Neural progenitor cell (in vitro differentiated cells): ENCODE data around the gene POM121L2. TPM values are rescaled to one million over a fixed set of nuclear protein-coding genes. Genes with fewer than 3 reads are reported as not detected.

Source experiments
- DNase-seq: peaks from one replicate; pipeline ENCODE4 v3.0.0-alpha.2; 2016; ENCODE audit warnings: low spot score
- H2AFZ ChIP-seq: fragments of 200-600 bp; sonication (generic); replicated peaks from 2 replicates; pipeline ENCODE4 v1.6.1; 2016; ENCODE audit warnings: antibody characterized with exemption
- H3F3A ChIP-seq: fragments of 200-600 bp; sonication (generic); 2 replicates; pipeline ENCODE4 v1.6.1; 2016; ENCODE audit warnings: antibody characterized with exemption, low read depth
- H3K27ac ChIP-seq: fragments of 200-600 bp; sonication (generic); 2 replicates; pipeline ENCODE4 v1.5.1; 2016; ENCODE audit warnings: mild to moderate bottlenecking
- H3K27me3 ChIP-seq: fragments of 200-600 bp; sonication (generic); 2 replicates; pipeline ENCODE4 v1.6.1; 2016; ENCODE audit warnings: mild to moderate bottlenecking, moderate library complexity
- H3K36me3 ChIP-seq: fragments of 200-600 bp; sonication (generic); 2 replicates; pipeline ENCODE4 v1.5.1; 2016
- H3K4me1 ChIP-seq: fragments of 200-600 bp; sonication (generic); 2 replicates; pipeline ENCODE4 v1.6.1; 2016; ENCODE audit warnings: mixed run types
- H3K4me2 ChIP-seq: fragments of 200-600 bp; sonication (generic); 2 replicates; pipeline ENCODE4 v1.6.1; 2016
- H3K4me3 ChIP-seq: fragments of 200-600 bp; sonication (generic); 2 replicates; pipeline ENCODE4 v1.5.1; 2016
- H3K79me2 ChIP-seq: fragments of 200-600 bp; sonication (generic); 2 replicates; pipeline ENCODE4 v1.6.1; 2016; ENCODE audit warnings: low read depth
- H3K9ac ChIP-seq: fragments of 200-600 bp; sonication (generic); 2 replicates; pipeline ENCODE4 v1.6.1; 2016
- H3K9me3 ChIP-seq: fragments of 200-600 bp; sonication (generic); 2 replicates; pipeline ENCODE4 v1.5.1; 2016; ENCODE audit warnings: low read depth
- H4K20me1 ChIP-seq: fragments of 200-600 bp; sonication (generic); 2 replicates; pipeline ENCODE4 v1.6.1; 2016; ENCODE audit warnings: low read depth
- H3K27ac Mint-ChIP-seq: 3 replicates; pipeline ENCODE4 v1.8.0; 2021; ENCODE audit warnings: mixed read lengths
- H3K27me3 Mint-ChIP-seq: 2 replicates; pipeline ENCODE4 v1.8.0; 2022; ENCODE audit warnings: low read depth, mild to moderate bottlenecking, inconsistent platforms, moderate library complexity, mixed read lengths; ENCODE audit not compliant: insufficient read depth
- H3K36me3 Mint-ChIP-seq: 3 replicates; pipeline ENCODE4 v1.8.0; 2021; ENCODE audit warnings: mixed read lengths
- H3K4me1 Mint-ChIP-seq: 3 replicates; pipeline ENCODE4 v1.8.0; 2021; ENCODE audit warnings: mixed read lengths
- H3K4me3 Mint-ChIP-seq: 3 replicates; pipeline ENCODE4 v1.8.0; 2021; ENCODE audit warnings: mild to moderate bottlenecking, moderate library complexity, mixed read lengths
- H3K9me3 Mint-ChIP-seq: 3 replicates; pipeline ENCODE4 v1.8.0; 2020; ENCODE audit warnings: mixed read lengths
- EZH2 ChIP-seq: fragments of 200-600 bp; sonication (generic); IDR thresholded peaks from 2 replicates; pipeline ENCODE4 v1.6.1; 2017; ENCODE audit warnings: antibody characterized with exemption, mild to moderate bottlenecking, moderate library complexity
- EZH2phosphoT487 ChIP-seq: fragments of 200-600 bp; sonication (generic); IDR thresholded peaks from 2 replicates; pipeline ENCODE4 v1.6.1; 2017; ENCODE audit warnings: antibody characterized with exemption
- total RNA-seq: library from RNA; depleted of rRNA; stranded (reverse); fragments of >200 nt; gene quantifications from 2 replicates; pipeline ENCODE4 v1.2.3, GENCODE V29; 2015; ENCODE audit warnings: low replicate concordance
- TF ChIP-seq, protein P1 (sequence below): fragments of 200-600 bp; sonication (generic); IDR thresholded peaks from 2 replicates; pipeline ENCODE4 v1.5.1; 2017; ENCODE audit warnings: antibody characterized with exemption, mild to moderate bottlenecking

The POM121L2 gene
- total RNA-seq, 1 donor from 2014 or later, result not detected

DNA sequence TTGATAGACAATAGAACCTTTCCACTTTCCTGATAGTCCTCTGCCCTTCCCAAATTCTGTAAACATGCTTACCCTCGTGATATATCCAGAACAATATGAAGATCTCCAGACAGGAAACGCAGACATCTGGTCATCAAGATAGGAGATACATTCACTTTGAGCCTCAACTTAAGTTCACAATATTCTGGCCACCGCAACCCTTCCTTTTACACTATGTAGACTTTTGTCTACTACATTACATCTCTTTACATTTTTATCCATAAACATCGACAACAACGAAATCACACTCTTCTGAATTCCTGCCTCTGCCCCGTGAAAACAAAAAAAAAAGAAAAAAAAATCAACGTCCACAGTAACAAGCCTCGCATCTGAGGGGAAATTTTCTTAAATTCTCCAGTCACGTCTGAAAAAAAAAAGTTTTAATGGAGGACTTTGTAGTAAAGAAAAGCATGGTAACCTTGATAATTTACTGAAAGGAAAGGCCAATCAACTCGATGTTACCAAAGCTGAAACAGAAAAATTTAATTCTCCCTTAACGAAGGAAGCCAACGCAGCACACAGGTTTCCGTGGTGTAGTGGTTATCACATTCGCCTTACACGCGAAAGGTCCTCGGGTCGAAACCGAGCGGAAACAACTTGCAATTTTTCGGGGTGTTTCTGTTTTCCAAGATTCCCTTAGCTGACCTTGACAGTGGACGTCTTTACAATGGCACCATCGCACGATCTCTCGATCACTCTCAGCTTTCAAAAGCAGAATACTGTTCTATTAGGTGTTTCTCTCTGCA, 21.8 kb downstream of the POM121L2 start:
- Histone ChIP-seq H3K4me1 (peaks cover 16% of the 10 kb centered on the region), H3K36me3 (no peaks in the 10 kb centered on the region), H3K4me2 (peak overlapping the region; percentile 69), H3K27me3 (peaks cover 100% of the 10 kb centered on the region), H2AFZ (no peak overlapping the region), H3K9ac (no peak overlapping the region), H3K79me2 (no peaks in the 10 kb centered on the region), H3F3A (peaks cover 17% of the 10 kb centered on the region), H3K4me3 (peak overlapping the region; percentile 37), H3K9me3 (no peaks in the 10 kb centered on the region), H3K27ac (no peak overlapping the region), H4K20me1 (peaks cover 47% of the 10 kb centered on the region)
- H3K27ac Mint-ChIP-seq, result no peak overlapping the region
- H3K9me3 Mint-ChIP-seq, result peaks cover 15% of the 10 kb centered on the region
- peak overlapping the region; percentile 83 for H3K4me3 Mint-ChIP-seq
- peaks cover 52% of the 10 kb centered on the region for H3K4me1 Mint-ChIP-seq
- peaks cover 4% of the 10 kb centered on the region for H3K36me3 Mint-ChIP-seq
- DNase-seq, result peak; percentile 36
- TF ChIP-seq, protein P1, sequence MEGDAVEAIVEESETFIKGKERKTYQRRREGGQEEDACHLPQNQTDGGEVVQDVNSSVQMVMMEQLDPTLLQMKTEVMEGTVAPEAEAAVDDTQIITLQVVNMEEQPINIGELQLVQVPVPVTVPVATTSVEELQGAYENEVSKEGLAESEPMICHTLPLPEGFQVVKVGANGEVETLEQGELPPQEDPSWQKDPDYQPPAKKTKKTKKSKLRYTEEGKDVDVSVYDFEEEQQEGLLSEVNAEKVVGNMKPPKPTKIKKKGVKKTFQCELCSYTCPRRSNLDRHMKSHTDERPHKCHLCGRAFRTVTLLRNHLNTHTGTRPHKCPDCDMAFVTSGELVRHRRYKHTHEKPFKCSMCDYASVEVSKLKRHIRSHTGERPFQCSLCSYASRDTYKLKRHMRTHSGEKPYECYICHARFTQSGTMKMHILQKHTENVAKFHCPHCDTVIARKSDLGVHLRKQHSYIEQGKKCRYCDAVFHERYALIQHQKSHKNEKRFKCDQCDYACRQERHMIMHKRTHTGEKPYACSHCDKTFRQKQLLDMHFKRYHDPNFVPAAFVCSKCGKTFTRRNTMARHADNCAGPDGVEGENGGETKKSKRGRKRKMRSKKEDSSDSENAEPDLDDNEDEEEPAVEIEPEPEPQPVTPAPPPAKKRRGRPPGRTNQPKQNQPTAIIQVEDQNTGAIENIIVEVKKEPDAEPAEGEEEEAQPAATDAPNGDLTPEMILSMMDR, result no peak
- TF ChIP-seq EZH2 (no peak), EZH2phosphoT487 (peak; percentile 15)
- peaks cover 72% of the 10 kb centered on the region for H3K27me3 Mint-ChIP-seq

DNA sequence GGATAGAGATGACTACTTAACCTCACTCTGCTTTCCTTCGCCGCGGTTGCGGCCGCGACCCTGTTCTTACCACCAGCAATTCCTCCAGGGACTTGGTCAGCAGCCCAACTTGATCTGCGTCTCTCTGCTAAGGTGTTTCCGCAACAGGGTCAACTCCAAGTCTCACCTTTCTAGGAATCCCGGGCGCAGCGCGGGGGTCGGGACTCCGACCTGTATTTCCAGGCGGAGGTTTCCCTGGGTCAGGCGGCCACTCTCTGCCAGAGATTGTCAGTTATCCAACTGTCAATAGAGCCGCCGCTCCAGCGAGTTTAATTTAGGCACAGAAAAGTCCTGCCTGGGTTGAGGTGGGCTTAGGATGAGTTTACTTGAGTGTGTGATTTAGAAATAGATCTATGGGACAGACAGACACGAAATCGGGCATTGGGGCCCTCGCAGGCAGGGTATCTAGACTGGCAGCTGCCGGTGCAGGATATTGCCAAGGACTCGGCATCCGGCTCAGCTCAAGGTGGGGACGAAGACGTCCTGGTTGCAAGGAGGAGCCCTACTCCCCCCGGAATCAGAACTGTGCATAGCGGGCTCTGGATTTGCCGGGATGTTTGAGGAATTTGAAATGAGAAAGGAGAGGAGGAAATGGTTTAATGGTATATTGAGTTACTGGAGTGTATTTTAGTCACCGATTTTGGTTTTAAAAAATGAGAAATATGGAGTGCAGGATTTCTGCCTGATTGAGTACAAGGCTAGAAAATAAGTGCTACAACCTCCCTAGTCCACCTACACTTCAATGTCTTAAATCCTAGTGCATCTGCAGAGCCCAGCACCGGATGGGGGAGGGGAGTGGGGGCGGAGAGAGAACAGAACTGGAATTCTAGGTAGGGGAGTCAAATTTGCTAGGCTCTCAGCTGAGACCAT, 23.7 kb downstream of the POM121L2 start:
- peak overlapping the region; percentile 87 for H3K4me3 Mint-ChIP-seq
- H3K27ac Mint-ChIP-seq, result peak overlapping the region; percentile 12
- Histone ChIP-seq H3K27ac (no peak overlapping the region), H3K4me3 (peak overlapping the region; percentile 52), H3K4me1 (peaks cover 22% of the 10 kb centered on the region), H3K9me3 (no peaks in the 10 kb centered on the region), H3K4me2 (peak overlapping the region; percentile 84), H2AFZ (peak overlapping the region; percentile 23), H3F3A (peaks cover 10% of the 10 kb centered on the region), H3K9ac (no peak overlapping the region), H3K79me2 (no peaks in the 10 kb centered on the region), H3K36me3 (no peaks in the 10 kb centered on the region), H4K20me1 (peaks cover 36% of the 10 kb centered on the region), H3K27me3 (peaks cover 98% of the 10 kb centered on the region)
- H3K27me3 Mint-ChIP-seq, result peaks cover 59% of the 10 kb centered on the region
- peak; percentile 56 for DNase-seq
- H3K4me1 Mint-ChIP-seq, result peaks cover 39% of the 10 kb centered on the region
- H3K9me3 Mint-ChIP-seq, result peaks cover 20% of the 10 kb centered on the region
- TF ChIP-seq EZH2 (peak; percentile 97), EZH2phosphoT487 (peak; percentile 88)
- TF ChIP-seq, protein P1, result no peak
- H3K36me3 Mint-ChIP-seq, result peaks cover 1% of the 10 kb centered on the region

DNA sequence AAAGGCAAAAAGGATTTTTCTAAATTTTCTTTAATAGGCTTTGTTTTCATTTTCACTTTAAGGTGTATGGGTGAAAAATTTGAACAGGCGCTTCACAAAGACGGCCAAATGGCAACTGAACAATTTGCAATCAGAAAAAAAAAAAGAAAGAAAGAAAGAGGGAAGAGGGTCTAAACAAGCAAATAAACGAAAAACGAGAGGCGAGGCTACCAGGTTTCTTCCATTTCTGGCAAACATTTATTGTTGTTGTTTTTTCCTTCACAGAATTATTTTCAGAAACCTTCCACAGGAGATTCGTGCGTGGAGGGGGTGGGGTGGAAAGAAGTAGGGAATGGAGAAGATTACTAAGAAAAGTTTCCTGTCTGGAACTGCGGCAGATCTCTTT, 24.3 kb downstream of the POM121L2 start:
- Histone ChIP-seq H3K4me2 (peak overlapping the region; percentile 84), H3K27ac (no peak overlapping the region), H3K27me3 (peaks cover 98% of the 10 kb centered on the region), H3F3A (peaks cover 14% of the 10 kb centered on the region), H4K20me1 (peaks cover 36% of the 10 kb centered on the region), H3K36me3 (no peaks in the 10 kb centered on the region), H3K79me2 (no peaks in the 10 kb centered on the region), H3K9ac (no peak overlapping the region), H3K4me1 (peaks cover 22% of the 10 kb centered on the region), H2AFZ (no peak overlapping the region), H3K9me3 (no peaks in the 10 kb centered on the region), H3K4me3 (peak overlapping the region; percentile 52)
- no peak for DNase-seq
- Mint-ChIP-seq H3K4me3 (peak overlapping the region; percentile 87), H3K4me1 (peaks cover 39% of the 10 kb centered on the region), H3K9me3 (peaks cover 22% of the 10 kb centered on the region), H3K27ac (no peak overlapping the region), H3K27me3 (peaks cover 60% of the 10 kb centered on the region), H3K36me3 (peaks cover 1% of the 10 kb centered on the region)
- TF ChIP-seq EZH2phosphoT487 (no peak), EZH2 (no peak)
- TF ChIP-seq, protein P1, result no peak
